Hepatocyte (in vitro differentiated cells): ENCODE measurements around the gene LRSAM1. TPM values are rescaled to one million over a fixed set of nuclear protein-coding genes. Genes with fewer than 3 reads are reported as not detected.

ENCODE experiments used
- DNase-seq: peaks from one replicate; pipeline ENCODE4 v3.0.0-alpha.2; 2016; ENCODE audit warnings: low spot score
- H2AFZ ChIP-seq: fragments of 200-600 bp; sonication (generic); 2 replicates; pipeline ENCODE4 v1.6.0; 2016; ENCODE audit warnings: antibody characterized with exemption, mild to moderate bottlenecking
- H3K27ac ChIP-seq: fragments of 200-600 bp; sonication (generic); 2 replicates; pipeline ENCODE4 v1.5.1; 2016; ENCODE audit warnings: mild to moderate bottlenecking
- H3K27me3 ChIP-seq: fragments of 200-600 bp; sonication (generic); 2 replicates; pipeline ENCODE4 v1.6.1; 2016
- H3K36me3 ChIP-seq: fragments of 200-600 bp; sonication (generic); replicated peaks from 2 replicates; pipeline ENCODE4 v1.5.1; 2016; ENCODE audit warnings: low read depth; ENCODE audit not compliant: insufficient read depth
- H3K4me1 ChIP-seq: fragments of 200-600 bp; sonication (generic); 2 replicates; pipeline ENCODE4 v1.5.1; 2016; ENCODE audit warnings: mild to moderate bottlenecking, moderate library complexity; ENCODE audit not compliant: insufficient read depth
- H3K4me2 ChIP-seq: fragments of 200-600 bp; sonication (generic); 2 replicates; pipeline ENCODE4 v1.6.0; 2016
- H3K4me3 ChIP-seq: fragments of 200-600 bp; sonication (generic); 2 replicates; pipeline ENCODE4 v1.5.1; 2016; ENCODE audit warnings: mild to moderate bottlenecking
- H3K79me2 ChIP-seq: fragments of 200-600 bp; sonication (generic); 2 replicates; pipeline ENCODE4 v1.6.0; 2017; ENCODE audit warnings: mild to moderate bottlenecking
- H3K9me2 ChIP-seq: fragments of 200-600 bp; sonication (generic); replicated peaks from 2 replicates; pipeline ENCODE4 v1.6.0; 2017; ENCODE audit warnings: mild to moderate bottlenecking; ENCODE audit not compliant: insufficient read depth
- H3K9me3 ChIP-seq: fragments of 200-600 bp; sonication (generic); 2 replicates; pipeline ENCODE4 v1.5.1; 2016; ENCODE audit warnings: low read depth, mild to moderate bottlenecking
- H4K20me1 ChIP-seq: fragments of 200-600 bp; sonication (generic); 2 replicates; pipeline ENCODE4 v1.6.0; 2016; ENCODE audit warnings: mild to moderate bottlenecking; ENCODE audit not compliant: insufficient read depth, poor library complexity, severe bottlenecking
- EZH2 ChIP-seq: fragments of 200-600 bp; sonication (generic); IDR thresholded peaks from 2 replicates; pipeline ENCODE4 v1.6.1; 2016; ENCODE audit warnings: antibody characterized with exemption, mild to moderate bottlenecking, borderline replicate concordance
- EZH2phosphoT487 ChIP-seq: fragments of 200-600 bp; sonication (generic); IDR thresholded peaks from one replicate; pipeline ENCODE4 v1.6.1; 2018; ENCODE audit warnings: antibody characterized with exemption, mild to moderate bottlenecking, low read depth, moderate library complexity; ENCODE audit not compliant: unreplicated experiment, severe bottlenecking
- WGBS: methylation state at CpG from one replicate; pipeline ENCODE4 v1.1.6; 2016; ENCODE audit warnings: low lambda C conversion rate; ENCODE audit errors: missing lambda C conversion rate; 5-methylcytosine and 5-hydroxymethylcytosine counted together
- polyA plus RNA-seq: library from polyadenylated mRNA; unstranded; fragments of >200 nt; fragmentation: Nextera tagmentation; extraction: Ambion mirVana; gene quantifications from 2 replicates; pipeline ENCODE4 v1.2.1, GENCODE V29; 2016
- total RNA-seq: library from RNA; depleted of rRNA; stranded (reverse); fragments of >200 nt; gene quantifications from 2 replicates; pipeline ENCODE4 v1.2.3, GENCODE V29; 2014
- TF ChIP-seq, protein P1 (sequence below): fragments of 200-600 bp; sonication (generic); IDR thresholded peaks from 2 replicates; pipeline ENCODE4 v1.5.1; 2016; ENCODE audit warnings: antibody characterized with exemption, mild to moderate bottlenecking; ENCODE audit not compliant: poor library complexity

LRSAM1 gene
- total and polyA plus RNA-seq, 2 experiments from 2014 or later: 10.7 to 19.4 TPM

- Histone ChIP-seq H3K9me2 (no peaks in the 10 kb centered on the region), H3K4me2 (no peak overlapping the region), H2AFZ (no peak overlapping the region), H3K4me3 (no peak overlapping the region), H3K27me3 (no peaks in the 10 kb centered on the region), H3K27ac (no peak overlapping the region), H3K4me1 (peaks cover 14% of the 10 kb centered on the region), H4K20me1 (no peaks in the 10 kb centered on the region), H3K79me2 (no peaks in the 10 kb centered on the region), H3K9me3 (peaks cover under 1% of the 10 kb centered on the region), H3K36me3 (peaks cover 1% of the 10 kb centered on the region)
- no peak for DNase-seq
- WGBS: 85% methylated on average over 13 of the region's 13 CpGs
- TF ChIP-seq EZH2phosphoT487: no peak
- TF ChIP-seq, protein P1, sequence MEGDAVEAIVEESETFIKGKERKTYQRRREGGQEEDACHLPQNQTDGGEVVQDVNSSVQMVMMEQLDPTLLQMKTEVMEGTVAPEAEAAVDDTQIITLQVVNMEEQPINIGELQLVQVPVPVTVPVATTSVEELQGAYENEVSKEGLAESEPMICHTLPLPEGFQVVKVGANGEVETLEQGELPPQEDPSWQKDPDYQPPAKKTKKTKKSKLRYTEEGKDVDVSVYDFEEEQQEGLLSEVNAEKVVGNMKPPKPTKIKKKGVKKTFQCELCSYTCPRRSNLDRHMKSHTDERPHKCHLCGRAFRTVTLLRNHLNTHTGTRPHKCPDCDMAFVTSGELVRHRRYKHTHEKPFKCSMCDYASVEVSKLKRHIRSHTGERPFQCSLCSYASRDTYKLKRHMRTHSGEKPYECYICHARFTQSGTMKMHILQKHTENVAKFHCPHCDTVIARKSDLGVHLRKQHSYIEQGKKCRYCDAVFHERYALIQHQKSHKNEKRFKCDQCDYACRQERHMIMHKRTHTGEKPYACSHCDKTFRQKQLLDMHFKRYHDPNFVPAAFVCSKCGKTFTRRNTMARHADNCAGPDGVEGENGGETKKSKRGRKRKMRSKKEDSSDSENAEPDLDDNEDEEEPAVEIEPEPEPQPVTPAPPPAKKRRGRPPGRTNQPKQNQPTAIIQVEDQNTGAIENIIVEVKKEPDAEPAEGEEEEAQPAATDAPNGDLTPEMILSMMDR: no peak
- TF ChIP-seq EZH2: no peak
These were observed 67.0 kb downstream of the LRSAM1 start for GRCh38 chr9:127518091-127518856.

GRCh38 chr9:127519301-127520166, 68.2 kb downstream of the LRSAM1 start:
- Histone ChIP-seq H3K4me3 (no peak overlapping the region), H3K9me3 (peaks cover 3% of the 10 kb centered on the region), H4K20me1 (no peaks in the 10 kb centered on the region), H3K79me2 (no peaks in the 10 kb centered on the region), H3K36me3 (peaks cover 2% of the 10 kb centered on the region), H2AFZ (no peak overlapping the region), H3K27ac (peak overlapping the region; percentile 34), H3K4me2 (no peak overlapping the region), H3K27me3 (no peaks in the 10 kb centered on the region), H3K4me1 (peaks cover 14% of the 10 kb centered on the region), H3K9me2 (no peaks in the 10 kb centered on the region)
- WGBS: 74% methylated on average over 22 of the region's 22 CpGs
- TF ChIP-seq, protein P1: no peak
- TF ChIP-seq EZH2phosphoT487 (no peak), EZH2 (no peak)
- DNase-seq: peak; percentile 59

GRCh38 chr9:127520941-127521918, 69.9 kb downstream of the LRSAM1 start:
- peaks cover 6% of the 10 kb centered on the region for H3K36me3 ChIP-seq
- H3K4me1 ChIP-seq: peaks cover 14% of the 10 kb centered on the region
- H4K20me1 ChIP-seq: no peaks in the 10 kb centered on the region
- peak overlapping the region; percentile 49 for H3K4me2 ChIP-seq
- no peaks in the 10 kb centered on the region for H3K27me3 ChIP-seq
- no peak for TF ChIP-seq EZH2
- no peak for TF ChIP-seq EZH2phosphoT487
- TF ChIP-seq, protein P1: no peak
- no peaks in the 10 kb centered on the region for H3K79me2 ChIP-seq
- no peak overlapping the region for H2AFZ ChIP-seq
- H3K9me2 ChIP-seq: no peaks in the 10 kb centered on the region
- H3K4me3 ChIP-seq: no peak overlapping the region
- peaks cover 3% of the 10 kb centered on the region for H3K9me3 ChIP-seq
- 60% methylated on average over 18 of the region's 20 CpGs for WGBS
- peak overlapping the region; percentile 82 for H3K27ac ChIP-seq
- DNase-seq: peak; percentile 41
